Measurements from ENCODE around the gene HDAC10. TPM values are rescaled to one million over a fixed set of nuclear protein-coding genes. Genes with fewer than 3 reads are reported as not detected.
A peak's percentile ranks its signal among the peaks of the same experiment; 100 is the strongest.
"Not testable (repeated sequence)": the region's sequence is repeated elsewhere in the genome, so short reads cannot be mapped to it uniquely, and the experiment has no call there.

HDAC10 gene
- total and polyA plus RNA-seq, 3 donors from 2014 or later: 13.5 to 33.1 (median 32.1) TPM

DNA sequence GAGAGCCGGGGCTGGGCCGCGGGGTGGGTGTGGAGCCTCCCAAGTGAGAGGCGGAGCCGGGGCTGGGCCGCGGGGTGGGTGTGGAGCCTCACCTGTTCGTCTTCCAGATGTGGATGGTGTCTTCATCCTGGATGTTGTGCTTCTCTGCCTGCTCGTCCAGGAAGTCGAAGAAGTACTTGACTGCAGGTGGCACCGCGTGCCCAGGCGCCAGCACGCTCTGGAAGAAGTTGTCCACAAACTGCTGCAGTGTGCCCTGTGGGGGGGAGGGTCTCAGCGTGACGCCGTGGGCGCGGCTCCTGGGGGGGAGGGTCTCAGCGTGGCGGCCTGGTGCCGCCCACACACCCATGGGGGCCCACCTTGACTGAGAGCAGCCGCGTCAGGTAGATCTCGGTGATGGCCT is 26.7 kb upstream of the HDAC10 start:
- TF ChIP-seq, protein P1, sequence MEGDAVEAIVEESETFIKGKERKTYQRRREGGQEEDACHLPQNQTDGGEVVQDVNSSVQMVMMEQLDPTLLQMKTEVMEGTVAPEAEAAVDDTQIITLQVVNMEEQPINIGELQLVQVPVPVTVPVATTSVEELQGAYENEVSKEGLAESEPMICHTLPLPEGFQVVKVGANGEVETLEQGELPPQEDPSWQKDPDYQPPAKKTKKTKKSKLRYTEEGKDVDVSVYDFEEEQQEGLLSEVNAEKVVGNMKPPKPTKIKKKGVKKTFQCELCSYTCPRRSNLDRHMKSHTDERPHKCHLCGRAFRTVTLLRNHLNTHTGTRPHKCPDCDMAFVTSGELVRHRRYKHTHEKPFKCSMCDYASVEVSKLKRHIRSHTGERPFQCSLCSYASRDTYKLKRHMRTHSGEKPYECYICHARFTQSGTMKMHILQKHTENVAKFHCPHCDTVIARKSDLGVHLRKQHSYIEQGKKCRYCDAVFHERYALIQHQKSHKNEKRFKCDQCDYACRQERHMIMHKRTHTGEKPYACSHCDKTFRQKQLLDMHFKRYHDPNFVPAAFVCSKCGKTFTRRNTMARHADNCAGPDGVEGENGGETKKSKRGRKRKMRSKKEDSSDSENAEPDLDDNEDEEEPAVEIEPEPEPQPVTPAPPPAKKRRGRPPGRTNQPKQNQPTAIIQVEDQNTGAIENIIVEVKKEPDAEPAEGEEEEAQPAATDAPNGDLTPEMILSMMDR (IDR thresholded peaks at IDR 0.05): no peak
- no peak for TF ChIP-seq POLR2A (IDR thresholded peaks at IDR 0.05)
- Histone ChIP-seq H3K27me3 (no peaks in the 10 kb centered on the region), H3K4me1 (no peaks in the 10 kb centered on the region), H3K9me3 (no peaks in the 10 kb centered on the region), H3K36me3 (ENCODE audit: low read depth, missing control alignments) (no peaks in the 10 kb centered on the region), H3K27ac (no peak overlapping the region), H3K4me3 (no peak overlapping the region)
- no peak for DNase-seq
- 91% methylated on average over 23 of the region's 25 CpGs for WGBS, 2 donors
- intact Hi-C loops (cut with DNase I; ENCODE audit: low total_unique reads): no loop called here

DNA sequence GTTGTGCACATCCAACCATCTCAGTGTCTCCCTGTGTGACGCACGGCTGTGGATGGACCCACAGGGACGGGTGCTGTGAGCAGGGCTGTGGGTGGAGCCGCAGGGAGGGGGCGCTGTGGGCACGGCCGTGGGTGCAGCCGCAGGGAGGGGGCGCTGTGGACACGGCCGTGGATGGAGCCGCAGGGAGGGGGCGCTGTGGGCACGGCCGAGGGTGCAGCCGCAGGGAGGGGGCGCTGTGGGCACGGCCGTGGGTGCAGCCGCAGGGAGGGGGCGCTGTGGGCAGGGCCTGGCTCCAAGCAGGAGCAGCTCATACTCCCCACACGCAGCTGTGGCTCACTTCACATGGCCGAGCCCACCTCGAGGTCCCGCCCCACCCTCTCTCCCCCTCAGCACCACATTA is 25.1 kb upstream of the HDAC10 start:
- H3K27ac ChIP-seq: no peak overlapping the region
- H3K27me3 ChIP-seq: no peaks in the 10 kb centered on the region
- TF ChIP-seq, protein P1 (IDR thresholded peaks at IDR 0.05): peak in 1 of 3 experiments; percentile 40
- no peak for TF ChIP-seq POLR2A (IDR thresholded peaks at IDR 0.05)
- intact Hi-C loops (cut with DNase I; ENCODE audit: low total_unique reads): no loop called here
- no peak overlapping the region for H3K4me3 ChIP-seq
- no peaks in the 10 kb centered on the region for H3K36me3 ChIP-seq (ENCODE audit: low read depth, missing control alignments)
- DNase-seq: no peak
- no peaks in the 10 kb centered on the region for H3K9me3 ChIP-seq
- 71 to 72% methylated on average over 20 to 25 of the region's 25 CpGs for WGBS, 2 donors
- H3K4me1 ChIP-seq: peaks cover 10% of the 10 kb centered on the region

GRCh38 chr22:50275181-50276055 is 24.4 kb upstream of the HDAC10 start:
- 84 to 86% methylated on average over 27 to 43 of the region's 43 CpGs for WGBS, 2 donors
- H3K27me3 ChIP-seq: no peaks in the 10 kb centered on the region
- no peak for DNase-seq
- intact Hi-C loops (cut with DNase I; ENCODE audit: low total_unique reads): no loop called here
- TF ChIP-seq, protein P1 (IDR thresholded peaks at IDR 0.05): no peak
- TF ChIP-seq POLR2A (IDR thresholded peaks at IDR 0.05): no peak
- peaks cover 17% of the 10 kb centered on the region for H3K4me1 ChIP-seq
- no peaks in the 10 kb centered on the region for H3K36me3 ChIP-seq (ENCODE audit: low read depth, missing control alignments)
- no peak overlapping the region for H3K4me3 ChIP-seq
- no peak overlapping the region for H3K27ac ChIP-seq
- H3K9me3 ChIP-seq: no peaks in the 10 kb centered on the region

- intact Hi-C loops (cut with DNase I; ENCODE audit: low total_unique reads): no loop called here
- TF ChIP-seq, protein P1 (IDR thresholded peaks at IDR 0.05): no peak
- TF ChIP-seq POLR2A (IDR thresholded peaks at IDR 0.05): no peak
- Histone ChIP-seq H3K27ac (no peak overlapping the region), H3K4me1 (peaks cover 20% of the 10 kb centered on the region), H3K9me3 (no peaks in the 10 kb centered on the region), H3K36me3 (ENCODE audit: low read depth, missing control alignments) (no peaks in the 10 kb centered on the region), H3K4me3 (no peak overlapping the region), H3K27me3 (no peaks in the 10 kb centered on the region)
- WGBS, 2 donors: 70 to 76% methylated on average over 7 of the region's 7 CpGs
- DNase-seq: no peak
Measured at GRCh38 chr22:50274771-50275170, 23.7 kb upstream of the HDAC10 start.

DNA sequence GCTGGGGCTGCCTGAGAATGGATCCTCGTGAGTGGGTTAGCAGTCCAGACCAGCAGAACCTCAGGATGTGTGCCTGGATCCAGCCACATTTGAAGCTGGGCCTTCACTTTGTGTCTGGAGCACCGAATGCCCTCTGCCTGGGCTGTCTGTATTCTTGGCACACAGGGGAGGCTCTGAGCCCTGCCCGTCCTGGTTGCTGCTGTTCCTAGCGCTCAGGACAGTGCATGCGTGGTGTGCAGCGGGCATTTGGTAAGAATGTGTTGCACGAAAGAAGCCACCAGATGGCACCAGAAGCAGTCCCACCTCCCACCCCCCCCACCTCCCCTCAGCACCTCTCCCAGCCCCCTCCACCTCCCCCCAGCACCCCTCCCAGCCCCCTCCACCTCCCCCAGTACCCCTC is 23.2 kb upstream of the HDAC10 start:
- H3K4me3 ChIP-seq: no peak overlapping the region
- H3K36me3 ChIP-seq (ENCODE audit: low read depth, missing control alignments): no peaks in the 10 kb centered on the region
- intact Hi-C loops (cut with DNase I; ENCODE audit: low total_unique reads): no loop called here
- WGBS, 2 donors: 40 to 52% methylated on average over 6 to 7 of the region's 7 CpGs
- no peaks in the 10 kb centered on the region for H3K9me3 ChIP-seq
- no peak for TF ChIP-seq POLR2A (IDR thresholded peaks at IDR 0.05)
- TF ChIP-seq, protein P1 (IDR thresholded peaks at IDR 0.05): peak in 1 of 3 experiments; percentile 31
- no peaks in the 10 kb centered on the region for H3K27me3 ChIP-seq
- peaks cover 25% of the 10 kb centered on the region for H3K4me1 ChIP-seq
- no peak overlapping the region for H3K27ac ChIP-seq
- DNase-seq: peak; percentile 78

DNA sequence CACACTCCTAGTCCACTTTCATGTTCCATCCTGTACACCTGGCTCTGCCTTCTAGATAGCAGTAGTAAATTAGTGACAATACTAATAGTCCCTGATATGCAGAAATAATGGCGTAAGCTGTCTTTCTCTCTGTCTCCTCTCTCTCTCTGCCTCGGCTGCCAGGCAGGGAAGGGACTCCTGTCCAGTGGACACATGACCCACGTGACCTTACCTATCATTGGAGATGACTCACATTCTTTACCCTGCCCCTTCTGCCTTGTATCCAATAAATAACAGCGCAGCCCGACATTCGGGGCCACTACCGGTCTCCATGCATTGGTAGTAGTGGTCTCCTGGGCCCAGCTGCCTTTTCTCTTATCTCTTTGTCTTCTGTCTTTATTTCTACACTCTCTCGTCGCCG is 22.7 kb upstream of the HDAC10 start:
- WGBS, 2 donors: 70 to 86% methylated on average over 10 of the region's 10 CpGs
- peaks cover 30% of the 10 kb centered on the region for H3K4me1 ChIP-seq
- intact Hi-C loops (cut with DNase I; ENCODE audit: low total_unique reads); DNase-seq; H3K36me3 ChIP-seq (ENCODE audit: low read depth, missing control alignments); H3K9me3 ChIP-seq; H3K27me3 ChIP-seq; H3K27ac ChIP-seq; H3K4me3 ChIP-seq: not testable (repeated sequence)

GRCh38 chr22:50273352-50273751 is 22.3 kb upstream of the HDAC10 start:
- H3K9me3 ChIP-seq; H3K27ac ChIP-seq; H3K36me3 ChIP-seq (ENCODE audit: low read depth, missing control alignments); H3K4me3 ChIP-seq; DNase-seq; H3K27me3 ChIP-seq; intact Hi-C loops (cut with DNase I; ENCODE audit: low total_unique reads): not testable (repeated sequence)
- peaks cover 34% of the 10 kb centered on the region for H3K4me1 ChIP-seq
- WGBS, 2 donors: 77% methylated on average over 10 of the region's 11 CpGs; no CpG with 5 or more reads in 1 of the 2 donors
